GM15510 (cell line): Measurements from ENCODE around the gene RUNX1.

Source experiments
- POLR2A ChIP-seq: IDR thresholded peaks from 3 replicates; pipeline ENCODE4 v1.6.1; 2011; ENCODE audit warnings: borderline replicate concordance; ENCODE audit not compliant: insufficient read length; ENCODE audit errors: extremely low read depth

Gene RUNX1

GRCh38 chr21:34965200-34966174 is 83.6 kb downstream of the RUNX1 start:
- TF ChIP-seq POLR2A: no peak

- no peak for TF ChIP-seq POLR2A
Measured at GRCh38 chr21:34962586-34963222, 86.4 kb downstream of the RUNX1 start.

- TF ChIP-seq POLR2A: no peak
Measured at GRCh38 chr21:34962136-34962535, 87.0 kb downstream of the RUNX1 start.

GRCh38 chr21:34960687-34961086 is 88.4 kb downstream of the RUNX1 start:
- TF ChIP-seq POLR2A: no peak

GRCh38 chr21:34959607-34960006 is 89.5 kb downstream of the RUNX1 start:
- no peak for TF ChIP-seq POLR2A

- TF ChIP-seq POLR2A: no peak
Measured at GRCh38 chr21:34958040-34958439, 91.1 kb downstream of the RUNX1 start.

- no peak for TF ChIP-seq POLR2A
Measured at GRCh38 chr21:34956416-34957316, 92.4 kb downstream of the RUNX1 start.

- no peak for TF ChIP-seq POLR2A
Measured at GRCh38 chr21:34953950-34954349, 95.2 kb downstream of the RUNX1 start.

GRCh38 chr21:34952701-34953100 is 96.4 kb downstream of the RUNX1 start:
- no peak for TF ChIP-seq POLR2A

GRCh38 chr21:34950980-34951379 is 98.1 kb downstream of the RUNX1 start:
- no peak for TF ChIP-seq POLR2A

- no peak for TF ChIP-seq POLR2A
Measured at GRCh38 chr21:34949499-34949898, 99.6 kb downstream of the RUNX1 start.

- TF ChIP-seq POLR2A: no peak
Measured at GRCh38 chr21:34949030-34949429, 100.1 kb downstream of the RUNX1 start.

GRCh38 chr21:34948157-34948556 is 100.9 kb downstream of the RUNX1 start:
- no peak for TF ChIP-seq POLR2A

- no peak for TF ChIP-seq POLR2A
Measured at GRCh38 chr21:34946916-34947534, 102.1 kb downstream of the RUNX1 start.
